GM18861 (cell line): ENCODE data around the gene HS1BP3.

Source experiments
- ATAC-seq: cut with Tn5 transposase; IDR thresholded peaks from one replicate; pipeline ENCODE4 v1.9.1; 2021; ENCODE audit not compliant: unreplicated experiment

The HS1BP3 gene

DNA sequence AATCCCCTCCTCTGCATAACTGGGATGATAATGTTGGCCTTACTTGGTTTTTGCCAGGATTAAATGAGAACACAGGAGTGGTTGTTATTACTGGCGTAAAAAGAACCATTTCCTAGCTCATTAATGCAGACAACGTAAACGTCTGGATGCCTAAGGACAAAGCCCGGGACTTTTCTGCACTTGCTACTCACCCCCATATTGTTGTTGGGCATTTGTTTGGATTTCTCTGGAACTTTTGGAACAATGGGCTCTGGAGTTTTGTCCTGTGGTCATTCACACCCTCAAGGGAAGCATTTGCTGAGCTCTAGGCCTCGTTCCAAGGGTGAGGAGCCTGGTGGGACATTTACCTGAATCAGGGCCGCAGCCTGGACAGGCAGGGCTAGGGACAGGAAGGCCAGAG is 76.0 kb downstream of the HS1BP3 start:
- ATAC-seq = no peak

DNA sequence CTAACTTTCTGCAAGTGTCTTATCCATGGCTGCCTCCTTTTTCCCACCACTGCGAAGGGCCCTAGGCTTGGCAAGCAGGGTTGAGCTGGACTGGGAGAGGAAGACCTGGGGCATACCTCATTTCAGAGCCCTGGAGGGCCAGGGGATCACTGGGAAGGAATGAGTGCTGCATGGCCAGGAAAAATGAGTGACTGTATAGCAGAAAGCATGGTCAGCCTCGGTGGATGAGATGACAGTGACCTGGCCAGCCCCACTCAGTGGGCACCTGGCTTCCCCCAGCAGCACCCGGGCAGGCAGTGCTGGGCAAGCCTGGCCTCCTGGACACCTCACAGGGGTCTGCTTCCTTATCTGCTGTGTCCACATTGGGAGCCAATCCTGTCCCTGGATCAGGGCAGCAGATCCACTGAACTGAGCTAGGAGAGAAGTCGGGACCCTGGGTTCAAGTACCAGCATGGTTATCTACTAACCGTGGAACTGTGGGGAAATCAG is 76.4 kb downstream of the HS1BP3 start:
- no peak for ATAC-seq

DNA sequence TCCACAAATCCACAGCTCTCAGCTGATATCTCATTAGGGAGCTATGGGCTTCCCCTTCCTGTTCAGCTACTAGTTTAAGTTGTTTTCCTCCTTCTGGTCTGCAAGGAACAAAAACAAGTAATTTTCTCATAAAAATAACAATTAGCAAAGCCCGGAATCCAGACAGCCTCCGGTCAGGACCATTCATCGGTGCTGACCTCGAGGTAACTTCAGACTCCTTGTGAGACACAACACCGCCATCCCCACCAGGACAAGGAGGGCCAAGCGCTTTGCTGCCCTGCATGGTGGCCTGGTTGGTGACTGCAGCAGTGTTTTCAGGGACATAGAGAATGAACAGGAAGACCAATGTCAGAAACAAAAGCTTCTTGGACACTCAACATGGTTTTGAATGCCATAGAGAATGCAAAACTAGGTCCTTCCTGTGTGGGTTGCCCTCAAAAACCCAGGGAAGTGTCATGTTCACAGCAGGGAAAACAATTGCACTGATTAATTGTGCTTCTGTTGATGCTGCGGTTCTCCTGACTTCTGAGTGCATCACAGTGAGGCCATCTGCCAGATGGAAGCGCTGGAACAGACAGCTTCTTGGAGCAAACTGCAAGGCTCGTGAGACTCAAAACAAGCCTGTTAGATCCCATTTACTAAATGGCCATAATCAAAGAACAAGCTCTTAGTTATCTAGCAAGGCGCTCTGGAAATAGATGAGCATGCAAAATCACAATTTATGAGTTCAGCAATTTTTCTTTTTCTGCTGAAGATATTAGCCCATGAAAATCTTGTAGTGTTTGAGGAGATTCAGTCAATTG is 77.1 kb downstream of the HS1BP3 start:
- no peak for ATAC-seq

DNA sequence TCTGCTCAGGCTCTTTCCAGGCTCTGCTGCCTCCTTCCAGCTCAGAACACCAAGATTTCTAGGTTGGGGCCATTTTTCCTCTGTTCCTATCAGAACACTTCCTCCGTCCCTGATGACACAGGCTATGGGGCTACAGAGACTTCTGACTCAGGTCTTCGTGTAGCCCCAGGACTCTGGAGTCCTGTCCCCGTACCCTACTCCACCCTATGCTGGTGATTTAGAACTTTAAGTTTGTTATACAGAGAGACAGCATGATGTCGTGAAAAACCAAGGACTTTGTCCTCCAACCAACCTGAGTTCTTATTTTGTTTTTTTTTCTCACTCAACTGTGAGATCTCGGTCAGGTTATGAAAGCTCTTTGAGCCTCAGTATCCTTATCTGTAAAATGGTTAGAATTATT is 78.7 kb downstream of the HS1BP3 start:
- ATAC-seq = no peak

DNA sequence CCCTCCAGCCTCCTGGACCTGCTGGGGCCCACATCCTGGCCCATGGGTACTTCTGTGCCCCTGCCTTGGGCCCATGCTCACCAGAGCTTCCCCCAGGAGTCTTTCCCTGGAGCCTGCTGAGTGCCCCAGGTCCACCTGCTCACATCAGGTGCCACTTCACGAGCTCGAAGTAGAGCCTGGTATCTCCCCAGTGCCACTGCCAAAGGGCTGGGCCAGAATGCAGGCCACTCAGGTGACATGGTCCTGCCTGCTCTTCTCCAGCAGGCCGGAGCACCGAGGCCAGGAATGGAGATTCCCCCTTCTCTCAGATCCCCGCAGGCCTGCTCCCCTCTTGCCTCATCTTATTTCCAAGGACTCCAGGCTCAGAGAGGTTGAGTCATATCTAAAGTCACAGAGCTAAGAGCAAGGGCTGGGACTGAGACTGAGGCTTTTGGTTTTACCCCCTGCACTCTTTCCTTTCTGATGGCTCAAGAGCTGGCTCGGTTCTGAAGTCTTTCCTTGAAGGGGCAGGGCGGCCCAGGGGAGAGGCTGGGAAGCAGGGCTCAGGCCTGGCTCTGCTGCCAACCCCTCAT is 79.2 kb downstream of the HS1BP3 start:
- no peak for ATAC-seq

DNA sequence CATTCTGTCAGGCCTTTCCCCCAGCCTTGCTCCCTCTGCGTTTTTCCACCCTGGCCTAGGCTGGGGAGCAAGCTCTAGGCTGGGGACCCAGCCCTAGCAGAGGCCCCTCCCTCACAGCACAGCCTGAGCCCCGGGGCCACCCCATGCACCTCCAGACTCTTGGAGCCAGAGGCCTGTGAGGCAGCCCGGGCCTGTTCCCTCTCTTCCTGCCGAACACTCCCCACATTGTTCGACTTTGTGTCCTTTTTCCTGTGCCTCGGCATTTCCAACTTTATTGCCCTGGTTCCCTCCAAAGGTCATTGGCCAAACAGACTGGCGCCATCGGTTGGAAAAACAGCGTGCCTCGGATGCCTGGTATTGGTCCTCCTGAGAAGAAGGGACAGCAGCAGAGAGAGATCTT is 79.7 kb downstream of the HS1BP3 start:
- ATAC-seq = no peak

DNA sequence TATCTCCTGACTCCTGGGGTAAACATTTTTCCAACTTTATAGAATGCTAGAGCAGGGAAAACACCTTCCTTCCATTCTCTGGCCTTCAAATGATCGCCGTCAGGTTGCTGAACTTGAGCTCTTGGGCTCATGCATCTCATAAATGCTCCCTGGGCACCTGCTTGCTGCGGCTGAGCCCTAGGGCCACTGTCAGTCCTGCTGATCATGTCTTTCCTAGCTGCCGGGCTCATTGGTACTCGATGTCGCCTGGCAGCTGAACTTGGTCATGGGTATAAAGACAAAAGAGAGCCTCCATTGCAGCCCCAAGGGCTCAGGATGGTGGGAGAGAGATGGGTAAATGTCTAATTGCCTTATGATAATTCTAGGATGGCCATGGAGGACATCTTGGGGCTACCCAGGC is 80.6 kb downstream of the HS1BP3 start:
- no peak for ATAC-seq

DNA sequence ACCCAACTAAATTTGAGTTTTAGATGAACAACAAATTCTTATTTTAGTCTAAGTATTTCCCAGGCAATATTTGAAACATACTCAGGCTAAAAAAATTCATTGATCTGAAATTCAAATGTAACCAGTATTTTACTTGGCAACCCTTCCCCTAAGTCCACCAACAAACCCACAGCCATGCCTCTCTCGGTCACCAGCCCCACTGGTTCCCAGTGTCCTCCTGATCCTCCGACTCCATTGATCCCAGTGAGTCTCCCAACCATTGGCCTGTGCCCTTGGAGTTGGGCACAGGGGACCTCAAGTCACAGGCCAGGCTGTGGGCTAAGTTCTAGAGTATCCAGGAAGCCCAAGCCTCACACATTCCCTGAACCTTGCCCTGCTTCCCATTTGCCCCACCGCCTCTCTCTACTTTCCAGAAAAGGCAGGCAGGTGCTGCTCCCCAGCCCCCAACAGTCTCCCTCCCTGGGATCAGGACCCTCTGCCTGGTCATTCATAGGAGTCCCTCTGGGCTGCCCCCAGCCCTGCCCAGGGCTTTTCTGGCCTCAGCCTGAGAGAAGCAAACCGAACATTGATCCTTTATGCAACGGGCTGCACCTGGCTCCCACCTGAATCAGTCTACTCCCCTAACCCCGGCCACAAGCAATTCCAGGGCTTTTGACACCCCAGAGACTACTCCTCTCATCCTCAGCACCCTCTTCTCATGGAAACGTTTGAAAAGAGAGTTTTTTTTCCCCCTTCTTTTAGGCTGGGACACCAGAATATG is 81.3 kb downstream of the HS1BP3 start:
- no peak for ATAC-seq

DNA sequence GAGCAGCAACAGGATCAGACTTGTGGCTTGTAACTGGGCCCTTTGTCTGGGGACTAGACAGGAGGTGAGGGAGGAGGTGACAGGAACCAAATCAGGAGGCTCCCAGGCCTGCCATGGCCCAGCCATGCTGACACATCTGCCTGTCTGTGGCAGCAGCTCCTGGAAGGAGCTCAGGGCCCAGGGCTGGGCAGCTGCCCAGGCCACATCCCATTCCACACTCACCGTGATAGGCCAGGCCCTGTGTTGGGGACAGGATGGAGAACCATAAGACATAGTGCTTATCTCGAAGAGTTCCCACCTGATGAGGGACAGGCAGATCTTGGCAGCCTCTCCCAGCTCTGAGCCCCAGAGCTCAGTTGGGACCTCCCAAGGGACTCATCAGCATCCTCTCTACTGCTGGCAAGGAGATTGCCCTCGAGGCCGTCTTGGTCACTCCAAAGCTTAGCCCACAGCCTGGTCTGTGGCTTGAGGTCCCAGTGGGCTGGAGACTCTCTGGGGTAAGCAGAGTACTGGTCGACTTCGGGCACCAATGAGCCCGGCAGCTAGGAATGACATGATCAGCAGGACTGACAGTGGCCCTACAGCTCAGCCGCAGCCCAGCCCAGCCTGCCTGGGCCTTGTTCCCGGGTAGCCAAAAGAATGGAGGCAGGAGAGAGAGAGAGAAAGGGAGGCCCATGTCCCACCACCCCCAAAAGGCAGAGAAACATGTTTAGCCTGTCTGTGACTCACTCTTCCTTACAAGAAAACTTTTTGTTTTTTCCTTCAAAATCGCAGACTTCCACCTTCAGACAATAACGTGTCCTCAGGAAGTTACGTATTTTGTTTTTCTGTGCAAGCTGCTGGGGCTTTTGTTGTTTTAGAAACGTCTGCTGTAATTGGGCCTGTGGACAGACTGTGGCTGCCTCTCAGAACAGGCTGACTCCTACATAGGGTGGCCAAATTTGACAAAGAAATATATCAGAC is 82.1 kb downstream of the HS1BP3 start:
- no peak for ATAC-seq

DNA sequence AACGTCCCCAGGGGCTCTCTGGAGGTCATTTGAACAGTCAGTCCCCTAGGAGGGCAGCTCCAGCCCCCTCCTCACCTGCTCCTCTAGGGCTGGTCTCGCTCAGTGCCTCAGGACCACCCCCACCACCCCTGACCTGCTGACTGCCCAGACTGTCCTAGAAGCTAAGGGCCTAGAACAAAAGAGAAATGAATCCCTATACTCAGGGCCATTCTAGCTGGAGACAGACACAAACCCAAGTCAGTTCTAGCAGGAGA is 83.0 kb downstream of the HS1BP3 start:
- ATAC-seq = no peak
